HG03442 (cell line): ENCODE results near the gene C14orf132.

Source experiments
- ATAC-seq: cut with Tn5 transposase; IDR thresholded peaks from one replicate; pipeline ENCODE4 v1.9.1; 2021; ENCODE audit warnings: mild to moderate bottlenecking, moderate library complexity; ENCODE audit not compliant: unreplicated experiment

Gene C14orf132

DNA sequence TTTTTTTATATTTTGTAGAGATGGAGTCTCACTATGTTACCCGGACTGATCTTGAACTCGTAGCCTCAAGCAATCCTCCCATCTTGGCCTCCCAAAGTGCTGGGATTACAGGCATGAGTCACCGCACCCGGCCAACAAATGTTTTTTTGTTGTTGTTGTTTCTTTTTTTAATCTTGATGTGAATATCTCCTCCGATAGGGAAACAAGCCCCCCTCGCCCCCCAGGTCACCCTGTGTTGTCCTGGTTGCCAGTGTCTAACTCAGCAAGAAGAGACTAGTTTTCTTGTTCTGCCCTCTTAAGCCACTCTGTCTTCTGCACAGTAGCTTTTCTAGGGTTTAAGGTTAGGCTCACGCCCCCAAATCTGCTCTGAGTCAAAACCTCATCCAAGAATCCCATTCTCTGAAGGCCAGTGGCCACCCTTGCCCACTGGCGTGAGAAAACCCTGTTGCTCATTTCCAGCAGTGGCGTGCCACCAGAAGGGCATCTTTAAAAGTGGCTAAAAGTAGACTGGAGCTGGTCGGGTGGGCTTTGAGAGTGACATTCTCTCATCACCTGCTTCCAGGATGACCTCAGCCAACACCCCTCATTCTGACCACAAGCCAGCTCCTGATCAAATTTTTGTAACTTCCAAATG lies 42.7 kb downstream of the C14orf132 start:
- no peak for ATAC-seq

DNA sequence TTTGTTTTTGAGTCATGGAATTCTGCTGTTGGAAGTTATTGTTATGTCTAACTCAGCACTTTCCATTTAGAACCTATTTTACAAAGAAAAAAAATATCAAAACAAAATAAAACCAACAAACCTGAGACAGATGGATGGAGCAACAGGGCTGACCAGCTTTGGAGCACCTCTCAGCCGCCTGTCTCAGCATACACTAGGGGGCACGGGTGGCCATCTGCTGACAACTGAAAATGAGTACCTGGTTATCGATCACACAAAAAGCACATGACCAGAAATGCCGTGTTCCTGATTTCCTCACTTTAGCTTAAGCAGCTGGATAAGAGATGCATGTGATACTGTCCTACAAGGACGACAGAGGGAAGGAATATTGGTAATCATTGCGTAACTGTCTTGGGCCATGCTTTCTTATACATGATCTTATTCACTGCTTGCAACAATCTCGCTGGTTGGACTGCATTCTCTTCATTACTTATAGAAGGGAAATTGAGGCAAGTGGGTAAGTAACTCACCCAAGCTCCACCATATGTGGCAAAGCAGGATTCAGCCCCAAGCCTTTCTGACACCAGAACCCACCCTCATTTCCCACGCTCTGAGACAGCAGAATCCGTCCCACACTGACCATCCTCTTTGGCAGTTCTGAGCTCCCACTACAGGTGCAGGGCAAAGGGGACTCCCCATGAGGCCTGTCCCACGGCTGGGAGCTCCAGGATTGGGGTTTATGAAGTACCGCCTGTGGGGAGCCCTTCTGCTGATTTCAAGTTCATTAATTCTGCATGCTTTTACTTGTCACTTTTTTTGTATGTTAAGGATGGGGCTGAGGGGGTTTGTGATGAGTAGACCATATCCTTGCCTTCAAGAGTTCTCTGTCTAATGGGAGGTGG lies 43.5 kb downstream of the C14orf132 start:
- ATAC-seq: no peak

DNA sequence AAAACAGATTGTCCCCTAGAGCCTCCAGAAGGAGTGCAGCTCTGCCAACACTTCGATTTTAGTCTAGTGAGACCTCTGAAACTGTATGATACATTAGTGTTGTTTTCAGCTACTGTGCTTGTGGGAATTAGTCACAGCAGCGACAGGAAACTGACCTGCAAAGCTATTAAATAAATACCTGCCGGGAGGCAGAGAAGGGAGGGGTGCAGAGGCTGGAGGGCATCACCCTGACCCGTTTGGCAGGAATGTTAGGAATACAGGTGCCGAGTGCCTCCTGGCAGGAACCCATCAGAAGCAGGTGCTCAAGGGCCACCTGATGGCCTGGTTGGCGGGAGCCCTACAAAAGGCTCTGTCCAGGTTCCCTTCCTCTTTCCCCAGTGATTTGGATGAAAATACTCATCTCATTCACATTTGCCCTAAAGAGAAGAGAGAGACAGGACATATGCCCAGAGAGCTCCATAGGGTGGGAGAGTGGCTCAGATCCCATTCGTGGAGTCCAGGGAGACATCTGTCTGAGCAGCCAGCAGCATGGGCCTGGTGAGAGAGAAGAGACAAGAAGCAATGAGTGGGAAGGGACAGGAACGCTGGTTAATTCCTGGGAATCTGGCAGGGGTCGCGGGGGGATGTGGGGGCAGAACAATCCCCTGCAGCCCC lies 44.6 kb downstream of the C14orf132 start:
- no peak for ATAC-seq

DNA sequence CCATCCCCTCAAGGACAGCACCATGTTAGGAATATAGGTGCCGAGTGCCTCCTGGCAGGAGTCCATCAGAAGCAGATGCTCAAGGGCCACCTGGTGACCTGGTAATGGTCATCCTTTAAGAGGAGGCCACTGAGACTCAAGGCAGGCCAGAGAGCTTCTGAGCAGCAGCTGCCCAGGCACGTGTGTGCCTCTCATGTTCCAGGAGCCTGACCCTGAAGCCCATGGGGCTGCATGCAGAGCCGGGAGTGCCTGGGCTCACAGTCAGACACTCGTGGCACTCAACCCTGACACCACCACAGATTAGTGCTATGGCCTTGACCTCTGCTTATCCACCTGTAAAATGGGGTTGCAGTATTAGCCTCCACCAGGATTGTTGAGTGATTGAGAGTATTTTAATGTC lies 45.6 kb downstream of the C14orf132 start:
- no peak for ATAC-seq

DNA sequence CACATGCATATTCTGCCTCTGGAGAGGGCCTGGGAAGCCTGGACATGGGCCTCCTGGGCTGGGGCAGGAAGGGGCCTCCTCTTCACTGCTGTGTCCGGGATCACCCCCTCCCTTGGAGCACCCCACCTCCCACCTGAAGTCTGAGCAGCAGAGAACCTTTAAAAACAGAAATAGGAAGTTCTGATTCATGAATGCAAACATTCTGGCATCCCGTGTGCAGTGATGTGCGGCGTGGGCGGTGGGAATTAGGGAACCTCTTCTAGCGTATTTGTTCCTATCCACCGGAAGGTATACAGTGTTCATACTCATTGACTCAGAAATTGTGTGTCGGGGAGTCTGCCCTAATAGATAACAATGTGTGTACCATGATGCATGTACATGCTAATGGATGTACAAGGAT lies 46.2 kb downstream of the C14orf132 start:
- no peak for ATAC-seq

DNA sequence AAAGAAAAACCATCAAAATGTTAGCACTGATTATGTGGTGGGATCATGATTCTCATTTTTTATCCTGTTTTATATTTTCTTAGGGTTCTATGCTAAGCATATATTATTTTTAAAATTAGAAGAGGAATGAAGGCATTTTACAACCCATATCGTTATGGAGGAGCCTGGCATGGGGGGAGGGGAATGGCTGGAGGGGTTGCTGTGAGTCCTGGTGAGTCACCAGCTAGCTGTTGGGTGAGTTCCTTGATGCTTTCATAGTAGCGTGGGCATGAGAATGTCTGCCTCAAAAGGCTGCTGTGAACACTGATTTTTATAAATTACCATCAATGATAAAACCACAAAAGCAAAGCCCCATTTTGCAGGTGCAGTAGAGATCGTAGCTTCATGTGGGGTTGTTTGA lies 46.9 kb downstream of the C14orf132 start:
- ATAC-seq: no peak

DNA sequence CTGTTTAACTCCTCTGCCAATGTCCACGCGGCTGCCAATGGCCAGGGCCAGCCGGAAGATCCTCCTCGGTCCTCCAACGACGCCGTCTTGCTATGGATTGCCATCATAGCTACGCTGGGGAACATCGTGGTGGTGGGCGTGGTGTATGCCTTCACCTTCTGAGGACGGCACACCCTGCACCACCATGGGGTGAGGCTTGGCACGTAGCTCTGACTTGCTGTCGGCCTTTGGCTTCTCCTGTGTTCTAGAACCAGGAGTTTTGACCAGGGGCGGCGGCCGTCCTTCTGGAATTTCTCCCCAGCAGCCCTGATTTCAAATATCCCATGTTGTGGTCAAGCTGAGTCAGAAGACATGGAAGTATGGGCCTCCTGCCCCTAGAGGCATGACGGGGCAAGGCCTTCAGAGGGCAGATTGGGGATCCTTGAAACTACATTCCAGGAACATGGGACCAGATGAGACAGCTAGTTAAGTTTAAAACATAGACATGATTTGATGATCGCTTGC lies 47.5 kb downstream of the C14orf132 start:
- ATAC-seq: no peak

DNA sequence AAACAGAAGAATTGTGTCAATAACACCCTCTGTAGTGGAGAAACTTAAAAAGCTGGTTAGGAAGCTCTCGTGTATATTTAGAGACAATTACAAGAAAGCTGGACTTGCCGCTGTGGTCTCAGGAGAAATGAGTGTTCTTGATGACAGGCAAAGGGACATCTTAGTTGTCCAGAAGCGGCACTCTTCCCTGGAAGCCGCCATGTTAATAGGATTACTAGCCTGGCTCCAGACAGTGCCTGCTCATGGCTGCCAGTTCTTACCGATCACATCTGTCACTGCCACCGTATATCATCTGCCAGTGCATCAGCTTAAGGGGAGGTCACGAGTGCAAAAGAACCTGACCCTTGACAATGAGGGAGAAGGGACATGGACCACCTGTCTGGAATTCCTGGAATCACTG lies 48.9 kb downstream of the C14orf132 start:
- no peak for ATAC-seq

DNA sequence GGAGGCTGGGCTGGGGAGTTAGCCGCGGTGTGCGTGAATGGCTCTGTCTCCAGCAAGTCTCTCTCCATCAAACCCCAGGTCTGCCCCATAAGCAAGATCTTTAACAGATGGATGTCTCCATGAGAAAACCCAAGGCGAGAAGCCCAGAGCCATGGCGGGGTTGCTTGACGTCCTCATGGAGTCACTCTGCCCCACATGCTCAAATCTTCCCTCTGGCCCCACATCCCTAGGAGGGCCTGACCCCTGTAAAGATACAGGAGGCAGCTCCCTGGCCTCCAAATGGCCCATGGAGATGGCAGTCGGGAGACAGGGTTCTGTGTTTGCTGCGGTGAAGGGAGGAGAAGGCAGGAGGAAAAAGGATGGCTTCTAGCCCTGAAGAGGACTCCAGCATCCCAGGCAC lies 49.3 kb downstream of the C14orf132 start:
- ATAC-seq: no peak

DNA sequence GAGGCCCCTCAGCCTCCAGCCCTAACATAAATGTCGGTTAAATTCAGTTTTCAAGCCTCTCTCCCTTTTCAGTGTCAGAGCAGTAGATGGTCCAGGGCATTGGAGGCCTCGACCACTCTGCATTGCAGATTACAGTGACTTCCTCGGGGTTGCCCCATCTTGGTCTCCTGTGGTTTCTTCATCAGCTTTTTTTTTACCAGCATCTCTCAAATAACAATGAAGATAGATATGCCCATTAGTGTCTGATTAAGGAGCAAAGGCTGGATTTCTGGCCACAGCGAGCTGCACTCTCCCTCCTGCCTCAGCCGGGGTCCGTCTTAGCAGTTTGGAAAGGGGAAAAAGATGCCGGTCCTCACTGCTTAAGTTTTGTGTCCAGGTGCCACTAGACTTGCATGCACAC lies 49.7 kb downstream of the C14orf132 start:
- ATAC-seq: no peak

DNA sequence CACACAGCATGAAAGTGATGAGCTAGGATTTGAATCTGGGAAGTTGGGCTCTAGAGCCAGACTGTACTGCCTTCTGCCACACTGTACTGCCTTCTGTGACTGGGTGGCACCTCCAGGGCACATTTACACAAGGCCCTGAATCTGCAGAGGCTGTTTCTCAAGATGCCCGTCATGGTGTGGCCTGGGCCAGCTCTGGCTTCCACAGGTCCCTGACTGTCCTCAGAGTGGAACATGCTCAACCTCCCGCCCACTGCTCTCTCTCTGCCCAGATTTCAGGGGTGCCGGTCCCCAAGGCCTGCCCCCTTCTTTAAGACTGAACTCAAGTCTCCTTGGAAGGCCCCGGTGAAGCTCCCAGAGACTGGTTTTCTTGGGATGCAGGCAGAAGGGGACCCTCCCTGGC lies 50.2 kb downstream of the C14orf132 start:
- no peak for ATAC-seq

DNA sequence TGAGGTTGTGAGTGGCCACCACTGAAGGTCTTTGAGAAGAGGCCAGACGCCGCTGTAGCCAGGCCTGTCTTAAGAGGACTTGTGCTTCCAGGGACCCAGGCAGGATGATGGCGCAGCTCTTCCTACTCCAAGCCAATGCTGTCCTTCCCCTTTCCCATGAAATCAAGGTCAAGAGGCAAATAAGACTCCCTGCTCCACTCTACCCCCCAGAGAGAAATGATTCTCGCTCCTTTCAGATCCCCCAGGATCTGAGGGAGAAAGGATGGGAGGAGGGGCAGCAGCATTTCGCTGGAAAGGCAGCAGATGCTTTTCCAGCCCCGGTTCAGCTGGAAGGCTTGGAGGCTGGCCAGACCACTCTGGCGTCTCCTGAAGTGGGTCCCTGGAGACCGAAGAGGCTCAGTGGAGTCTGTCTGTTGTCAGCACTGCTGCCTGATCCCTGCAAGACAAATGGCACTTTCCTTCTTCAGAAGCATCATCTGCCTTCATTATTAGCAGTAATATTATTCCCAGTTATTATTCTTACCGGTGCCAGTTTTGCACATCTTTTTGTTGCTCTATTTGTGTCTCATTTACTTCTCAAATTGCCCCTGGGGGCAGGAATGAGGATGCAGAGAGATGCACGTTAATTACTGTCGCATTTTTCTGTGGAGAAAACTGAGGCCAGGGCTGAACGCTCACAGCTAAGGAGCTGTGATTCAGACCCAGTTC lies 51.4 kb downstream of the C14orf132 start:
- ATAC-seq: no peak

DNA sequence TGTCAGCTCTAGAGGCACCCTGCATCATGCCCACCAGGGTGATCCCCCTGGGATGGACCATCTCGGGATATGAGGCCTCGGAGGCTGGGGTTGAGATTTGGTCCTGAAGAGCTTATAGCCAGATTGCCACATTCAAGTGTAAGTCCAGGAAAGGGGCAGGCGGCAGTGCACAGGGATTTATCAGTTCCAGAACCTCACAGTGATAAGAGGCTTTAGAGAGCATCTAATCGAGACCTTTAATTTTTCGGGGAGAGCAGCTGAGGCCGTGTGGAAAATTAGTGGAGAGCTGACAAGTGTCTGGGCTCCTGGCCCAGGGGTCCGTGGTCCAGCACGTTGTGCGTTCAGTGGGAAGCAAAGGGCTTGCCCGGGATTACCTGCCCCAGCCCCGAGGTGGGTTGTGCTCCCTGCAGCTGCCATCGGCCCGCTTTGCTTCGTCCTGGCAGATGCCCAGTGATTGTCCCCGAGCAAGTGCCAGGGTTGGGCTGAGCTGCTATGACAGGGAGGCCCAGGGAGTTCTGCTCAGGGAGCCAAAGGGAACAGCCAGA lies 52.1 kb downstream of the C14orf132 start:
- ATAC-seq: no peak

DNA sequence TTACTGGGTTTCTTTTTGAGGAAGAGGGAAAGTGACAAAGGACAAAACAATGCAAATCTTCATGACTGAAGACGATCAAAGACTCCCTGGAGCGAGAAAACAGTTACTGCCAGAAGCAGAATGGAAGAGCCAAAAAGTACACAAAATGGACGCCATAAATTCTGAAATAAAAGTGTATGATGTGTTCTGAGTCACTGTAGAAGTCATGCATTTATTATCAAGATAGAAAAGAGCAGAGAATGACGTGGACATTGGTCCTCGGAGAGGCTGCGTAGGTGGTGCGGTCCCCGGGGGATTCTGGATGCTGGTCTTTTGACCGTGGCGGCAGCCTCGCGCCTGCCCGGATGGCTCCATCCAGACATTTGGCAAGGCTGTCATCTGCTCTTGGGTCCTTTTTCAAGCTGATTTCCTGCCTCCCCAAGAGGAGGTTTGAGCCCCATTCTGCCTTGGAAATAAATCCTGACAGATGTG lies 52.8 kb downstream of the C14orf132 start:
- no peak for ATAC-seq

DNA sequence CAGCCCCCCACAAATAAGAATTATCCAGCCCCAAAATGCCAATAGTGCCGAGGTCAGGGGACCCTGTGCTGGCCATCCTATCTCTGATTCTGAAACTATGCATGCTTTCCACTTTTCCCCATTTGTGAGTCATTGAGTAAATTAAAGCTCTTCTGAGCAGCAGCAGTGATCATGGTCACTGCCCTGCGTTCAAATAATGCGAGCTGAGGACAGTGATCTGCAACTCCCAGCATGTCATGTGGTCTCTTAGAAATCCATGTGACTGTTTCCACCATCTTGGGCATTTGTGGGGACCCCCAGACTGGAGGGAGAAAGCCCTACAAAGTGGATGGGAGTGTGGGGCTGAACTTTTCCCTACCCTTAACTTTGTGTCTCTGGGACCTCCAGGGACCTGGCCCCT lies 53.8 kb downstream of the C14orf132 start:
- ATAC-seq: no peak

DNA sequence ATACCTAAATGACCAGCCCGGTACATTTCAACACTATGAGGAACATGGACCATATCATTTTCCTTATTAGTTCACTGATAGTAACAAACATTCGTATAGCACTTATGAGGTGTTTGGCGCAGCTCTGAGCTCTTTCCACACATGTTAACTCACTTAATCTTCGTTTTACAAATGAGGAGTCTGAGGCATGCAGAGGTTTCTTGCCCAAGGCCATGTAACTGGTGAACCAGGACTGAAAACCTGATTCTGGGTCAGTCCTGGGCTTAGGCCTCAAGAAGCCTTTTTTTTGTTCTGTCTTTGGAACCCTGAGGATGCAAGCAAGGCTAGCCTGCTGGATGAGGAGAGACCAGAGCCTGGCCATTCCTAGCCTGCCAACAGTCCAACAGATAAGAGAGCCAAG lies 55.0 kb downstream of the C14orf132 start:
- ATAC-seq: no peak

DNA sequence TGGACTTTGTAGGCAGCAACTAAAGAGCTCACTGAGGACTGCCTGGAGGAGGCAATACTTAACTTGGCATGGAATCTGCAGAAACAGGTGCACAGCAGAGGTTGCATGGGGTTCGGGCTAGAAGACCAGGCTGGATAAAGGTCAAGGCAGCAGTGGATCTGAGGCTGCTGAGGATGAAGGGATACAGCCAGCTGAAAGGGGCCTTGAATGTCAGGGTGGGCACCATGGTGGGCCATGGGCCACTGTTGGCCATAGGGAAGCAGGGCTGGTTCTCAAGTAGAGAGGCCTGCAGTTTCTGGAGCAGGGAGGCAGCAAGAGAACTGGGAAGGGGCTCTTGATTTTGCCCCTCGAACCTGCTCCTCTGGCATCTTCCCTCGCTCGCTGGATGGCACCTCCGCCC lies 55.5 kb downstream of the C14orf132 start:
- no peak for ATAC-seq

DNA sequence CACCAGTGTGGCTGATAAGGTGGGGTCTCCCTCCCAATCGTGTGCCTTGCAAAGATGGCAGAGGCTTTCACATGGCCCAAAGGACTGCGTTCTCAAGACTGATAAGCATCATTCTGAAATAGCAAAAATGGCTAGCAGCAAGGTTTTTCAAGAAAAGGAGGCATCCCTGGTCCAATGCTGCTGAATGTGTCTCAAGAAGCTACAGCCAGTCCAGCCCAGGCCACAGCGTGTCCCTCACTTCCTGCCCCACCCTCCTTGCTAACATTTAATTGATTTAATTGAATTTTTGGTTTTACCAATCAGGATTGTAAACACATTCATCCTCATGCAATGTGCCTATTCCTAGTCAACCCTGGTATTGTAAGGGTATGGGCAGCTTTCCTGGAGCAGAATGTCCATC lies 55.9 kb downstream of the C14orf132 start:
- ATAC-seq: no peak

DNA sequence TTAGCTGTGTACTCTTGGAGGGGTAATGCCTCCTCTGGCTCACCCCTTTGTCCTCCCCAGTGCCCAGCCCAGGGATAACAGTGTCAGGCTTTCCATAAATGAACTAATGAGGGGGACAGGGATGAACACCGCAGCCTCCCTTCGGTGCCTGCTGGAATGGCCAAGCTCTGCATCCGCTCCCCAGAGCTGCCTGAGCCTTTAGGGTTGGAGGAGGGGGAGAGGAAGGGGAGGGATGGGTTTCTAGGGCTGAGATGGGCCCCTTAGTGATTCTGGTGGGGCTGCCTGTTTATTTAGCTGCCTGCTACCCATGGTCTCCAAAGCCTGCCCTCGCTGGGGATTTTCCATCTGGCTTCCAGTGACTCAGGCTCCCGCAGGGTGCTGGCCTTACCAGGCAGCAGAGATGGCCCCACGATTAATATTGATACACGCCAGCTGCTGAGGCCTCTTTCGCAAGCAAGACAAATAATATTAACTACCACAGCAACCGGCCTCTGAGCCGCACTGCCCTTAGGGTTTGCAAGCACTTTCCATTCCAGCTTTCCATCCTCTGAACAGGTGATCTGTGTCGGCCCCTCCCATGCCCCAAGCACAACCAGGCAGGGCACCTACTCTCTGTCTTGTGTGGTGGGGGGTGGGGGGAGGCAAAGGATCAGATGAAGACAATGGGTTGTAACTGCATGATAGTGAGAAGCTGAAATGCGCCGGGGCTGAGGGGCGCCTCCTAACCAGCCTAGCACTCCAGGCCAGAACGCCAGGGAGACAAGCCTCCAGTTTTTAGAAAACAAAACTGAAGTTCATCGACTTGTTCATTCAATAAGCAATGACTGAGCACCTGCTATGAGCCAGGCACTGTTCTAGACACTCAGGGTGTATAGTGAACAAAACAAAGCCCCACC lies 56.7 kb downstream of the C14orf132 start:
- ATAC-seq: no peak
